ENCODE data around the gene NT5M.

The NT5M gene

GRCh38 chr17:17345686-17346427 lies 42.7 kb downstream of the NT5M start:
- no peak overlapping the region for H3K27ac ChIP-seq (replicated peaks; ENCODE audit: low read length)
- H3K23ac ChIP-seq (ENCODE audit: low read depth, low read length, poor library complexity), result no peak overlapping the region
- H3K4ac ChIP-seq (ENCODE audit: low read length), result no peak overlapping the region
- H2BK15ac ChIP-seq (ENCODE audit: low read length), result peak overlapping the region; percentile 6
- H3K4me1 ChIP-seq (ENCODE audit: control insufficient read depth in 2 of 2, insufficient read depth in 1 of 2, low read depth in 1 of 2, low read length in 2 of 2), result peaks cover 0 to 6% of the 10 kb centered on the region in 2 donors
- H3K9ac ChIP-seq (ENCODE audit: low read depth, low read length, poor library complexity), result peak overlapping the region; percentile 72
- H2BK120ac ChIP-seq (ENCODE audit: low read depth, low read length), result no peak overlapping the region
- no peaks in the 10 kb centered on the region for H3K9me3 ChIP-seq (replicated peaks in 1 of 2; ENCODE audit: control insufficient read depth in 2 of 2, insufficient read depth in 1 of 2, low read depth in 1 of 2, low read length in 2 of 2)
- no peak for DNase-seq (ENCODE audit: low spot score)
- no peaks in the 10 kb centered on the region for H3K79me1 ChIP-seq (ENCODE audit: low read depth, low read length)
- no peak overlapping the region for H2AFZ ChIP-seq (ENCODE audit: low read length)
- H3K4me2 ChIP-seq (ENCODE audit: insufficient read depth, low read length, poor library complexity, severe bottlenecking), result no peak overlapping the region
- H2AK5ac ChIP-seq (ENCODE audit: low read depth, low read length), result no peak overlapping the region
- no peak overlapping the region for H3K14ac ChIP-seq (ENCODE audit: low read length)
- H3K36me3 ChIP-seq (replicated peaks in 1 of 2; ENCODE audit: control insufficient read depth in 2 of 2, insufficient read depth in 2 of 2, low read length in 2 of 2), result no peaks in the 10 kb centered on the region
- no peak overlapping the region for H4K91ac ChIP-seq (ENCODE audit: low read depth, low read length, poor library complexity)
- no CpG with 5 or more reads among the region's 14 CpGs for WGBS, 2 donors (ENCODE audit: extremely low coverage in 2 of 2, insufficient read length in 2 of 2, insufficient replicate concordance in 1 of 2)
- peak overlapping the region; percentile 35 for H2BK5ac ChIP-seq (ENCODE audit: low read length)
- H3K18ac ChIP-seq (ENCODE audit: low read length), result peak overlapping the region; percentile 82
- no peak overlapping the region for H4K8ac ChIP-seq (ENCODE audit: low read depth, low read length)
- H2BK12ac ChIP-seq (ENCODE audit: low read length), result no peak overlapping the region
- H3K27me3 ChIP-seq (ENCODE audit: control insufficient read depth in 3 of 3, insufficient read depth in 3 of 3, low read depth in 1 of 3, low read length in 3 of 3), result no peaks in the 10 kb centered on the region
- H3K4me3 ChIP-seq (ENCODE audit: low read length in 2 of 2), result no peak overlapping the region

GRCh38 chr17:17346428-17347233 lies 43.5 kb downstream of the NT5M start:
- no peaks in the 10 kb centered on the region for H3K36me3 ChIP-seq (replicated peaks in 1 of 2; ENCODE audit: control insufficient read depth in 2 of 2, insufficient read depth in 2 of 2, low read length in 2 of 2)
- no peak overlapping the region for H3K4ac ChIP-seq (ENCODE audit: low read length)
- no peak overlapping the region for H3K14ac ChIP-seq (ENCODE audit: low read length)
- no peak overlapping the region for H2BK12ac ChIP-seq (ENCODE audit: low read length)
- H2AFZ ChIP-seq (ENCODE audit: low read length), result no peak overlapping the region
- H3K4me2 ChIP-seq (ENCODE audit: insufficient read depth, low read length, poor library complexity, severe bottlenecking), result no peak overlapping the region
- no peak overlapping the region for H2BK120ac ChIP-seq (ENCODE audit: low read depth, low read length)
- peak overlapping the region; percentile 25 for H3K23ac ChIP-seq (ENCODE audit: low read depth, low read length, poor library complexity)
- H3K79me1 ChIP-seq (ENCODE audit: low read depth, low read length), result no peaks in the 10 kb centered on the region
- H3K27me3 ChIP-seq (ENCODE audit: control insufficient read depth in 3 of 3, insufficient read depth in 3 of 3, low read depth in 1 of 3, low read length in 3 of 3), result no peaks in the 10 kb centered on the region
- peak overlapping the region; percentile 72 for H3K9ac ChIP-seq (ENCODE audit: low read depth, low read length, poor library complexity)
- peak overlapping the region; percentile 82 for H3K18ac ChIP-seq (ENCODE audit: low read length)
- peak overlapping the region; percentile 18 for H2BK15ac ChIP-seq (ENCODE audit: low read length)
- WGBS, 2 donors (ENCODE audit: extremely low coverage in 2 of 2, insufficient read length in 2 of 2, insufficient replicate concordance in 1 of 2), result no CpG with 5 or more reads among the region's 31 CpGs
- DNase-seq (ENCODE audit: low spot score), result no peak
- no peak overlapping the region for H4K8ac ChIP-seq (ENCODE audit: low read depth, low read length)
- no peak overlapping the region for H3K4me3 ChIP-seq (ENCODE audit: low read length in 2 of 2)
- no peak overlapping the region for H4K91ac ChIP-seq (ENCODE audit: low read depth, low read length, poor library complexity)
- H2AK5ac ChIP-seq (ENCODE audit: low read depth, low read length), result peak overlapping the region; percentile 47
- H3K4me1 ChIP-seq (ENCODE audit: control insufficient read depth in 2 of 2, insufficient read depth in 1 of 2, low read depth in 1 of 2, low read length in 2 of 2), result peaks cover 0 to 9% of the 10 kb centered on the region in 2 donors
- peak overlapping the region; percentile 35 for H2BK5ac ChIP-seq (ENCODE audit: low read length)
- no peaks in the 10 kb centered on the region for H3K9me3 ChIP-seq (replicated peaks in 1 of 2; ENCODE audit: control insufficient read depth in 2 of 2, insufficient read depth in 1 of 2, low read depth in 1 of 2, low read length in 2 of 2)
- no peak overlapping the region for H3K27ac ChIP-seq (replicated peaks; ENCODE audit: low read length)

GRCh38 chr17:17347234-17347955 lies 44.2 kb downstream of the NT5M start:
- H2BK15ac ChIP-seq (ENCODE audit: low read length), result peak overlapping the region; percentile 18
- no peak for DNase-seq (ENCODE audit: low spot score)
- H2BK12ac ChIP-seq (ENCODE audit: low read length), result peak overlapping the region; percentile 64
- no peaks in the 10 kb centered on the region for H3K36me3 ChIP-seq (replicated peaks in 1 of 2; ENCODE audit: control insufficient read depth in 2 of 2, insufficient read depth in 2 of 2, low read length in 2 of 2)
- no CpG with 5 or more reads among the region's 15 CpGs for WGBS, 2 donors (ENCODE audit: extremely low coverage in 2 of 2, insufficient read length in 2 of 2, insufficient replicate concordance in 1 of 2)
- H3K79me1 ChIP-seq (ENCODE audit: low read depth, low read length), result no peaks in the 10 kb centered on the region
- H3K9ac ChIP-seq (ENCODE audit: low read depth, low read length, poor library complexity), result no peak overlapping the region
- no peak overlapping the region for H3K27ac ChIP-seq (replicated peaks; ENCODE audit: low read length)
- no peak overlapping the region for H2BK120ac ChIP-seq (ENCODE audit: low read depth, low read length)
- H4K8ac ChIP-seq (ENCODE audit: low read depth, low read length), result no peak overlapping the region
- no peak overlapping the region for H3K4ac ChIP-seq (ENCODE audit: low read length)
- no peak overlapping the region for H4K91ac ChIP-seq (ENCODE audit: low read depth, low read length, poor library complexity)
- H3K4me2 ChIP-seq (ENCODE audit: insufficient read depth, low read length, poor library complexity, severe bottlenecking), result no peak overlapping the region
- H2AK5ac ChIP-seq (ENCODE audit: low read depth, low read length), result peak overlapping the region; percentile 44
- peaks cover 0 to 11% of the 10 kb centered on the region in 2 donors for H3K4me1 ChIP-seq (ENCODE audit: control insufficient read depth in 2 of 2, insufficient read depth in 1 of 2, low read depth in 1 of 2, low read length in 2 of 2)
- peak overlapping the region; percentile 33 for H3K23ac ChIP-seq (ENCODE audit: low read depth, low read length, poor library complexity)
- peak overlapping the region; percentile 44 for H3K14ac ChIP-seq (ENCODE audit: low read length)
- H2AFZ ChIP-seq (ENCODE audit: low read length), result no peak overlapping the region
- peak overlapping the region; percentile 35 for H2BK5ac ChIP-seq (ENCODE audit: low read length)
- H3K4me3 ChIP-seq (ENCODE audit: low read length in 2 of 2), result no peak overlapping the region
- peak overlapping the region; percentile 57 for H3K18ac ChIP-seq (ENCODE audit: low read length)
- H3K9me3 ChIP-seq (replicated peaks in 1 of 2; ENCODE audit: control insufficient read depth in 2 of 2, insufficient read depth in 1 of 2, low read depth in 1 of 2, low read length in 2 of 2), result no peaks in the 10 kb centered on the region
- H3K27me3 ChIP-seq (ENCODE audit: control insufficient read depth in 3 of 3, insufficient read depth in 3 of 3, low read depth in 1 of 3, low read length in 3 of 3), result peaks cover 0 to 2% (median 0%) of the 10 kb centered on the region in 3 experiments

Measured in neuronal stem cell (in vitro differentiated cells).